Measurements from ENCODE around the gene PARS2.
"Not testable (repeated sequence)": the region's sequence is repeated elsewhere in the genome, so short reads cannot be mapped to it uniquely, and the experiment has no call there.

Gene PARS2

GRCh38 chr1:54798769-54799641 is 34.7 kb upstream of the PARS2 start:
- no peak for DNase-seq

GRCh38 chr1:54798206-54798605 is 33.9 kb upstream of the PARS2 start:
- DNase-seq = no peak

- DNase-seq = no peak
Observed at GRCh38 chr1:54796902-54797301, 32.6 kb upstream of the PARS2 start.

GRCh38 chr1:54795841-54796468 is 31.6 kb upstream of the PARS2 start:
- DNase-seq = no peak

- DNase-seq = no peak
Observed at GRCh38 chr1:54795356-54795665, 31.0 kb upstream of the PARS2 start.

GRCh38 chr1:54794451-54795355 is 30.4 kb upstream of the PARS2 start:
- DNase-seq = no peak

DNA sequence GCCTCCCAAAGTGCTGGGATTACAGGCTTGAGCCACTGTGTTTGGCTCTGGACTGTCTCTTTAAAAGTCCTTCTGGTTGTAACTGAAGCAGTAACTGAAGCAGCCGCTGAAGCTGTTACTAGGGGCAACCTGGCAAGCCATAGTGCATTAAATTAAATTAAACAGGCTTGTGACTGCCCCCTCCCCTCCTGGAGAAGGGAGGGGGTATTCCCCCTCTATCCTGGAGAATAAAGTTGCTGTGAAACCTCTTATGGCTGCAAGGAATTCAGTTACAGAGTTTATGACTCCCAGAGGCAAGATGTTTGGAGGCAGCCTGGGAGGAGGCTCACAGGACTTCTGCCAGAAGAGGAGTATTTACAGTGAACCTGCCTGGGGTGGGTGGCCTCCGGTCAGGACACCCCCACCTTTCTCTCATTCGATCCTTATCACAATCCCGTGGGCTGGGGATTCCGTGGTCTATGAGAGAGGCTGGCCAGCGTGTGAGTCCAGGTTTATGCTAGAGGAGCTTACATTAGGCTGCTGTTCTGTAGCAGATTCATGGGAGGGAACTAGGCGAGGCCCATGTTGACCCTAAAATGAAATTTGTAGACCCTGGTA is 28.5 kb upstream of the PARS2 start:
- no peak for DNase-seq

- peak; percentile 43 for DNase-seq
Observed at GRCh38 chr1:54791880-54792522, 27.7 kb upstream of the PARS2 start.

DNA sequence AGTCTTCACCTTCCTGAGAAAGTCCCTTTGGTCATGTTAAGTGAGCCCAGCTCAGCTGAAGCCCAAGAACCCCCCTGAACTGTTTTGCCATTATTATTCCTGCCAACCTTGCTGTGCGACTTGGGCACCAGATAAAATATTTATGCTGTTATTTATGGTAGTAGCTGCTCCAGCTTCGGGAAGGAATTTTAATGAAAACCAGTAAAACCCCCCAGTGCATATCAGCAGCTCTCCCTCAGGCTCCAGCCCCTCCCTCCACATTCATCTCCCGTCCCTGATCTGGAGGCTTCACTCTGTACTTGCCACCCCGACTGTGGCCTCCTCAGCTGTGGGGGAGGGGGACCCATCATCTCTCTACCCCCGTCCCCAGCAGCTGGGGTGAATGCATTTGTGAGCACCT is 24.1 kb upstream of the PARS2 start:
- no peak for DNase-seq

GRCh38 chr1:54787604-54788003 is 23.3 kb upstream of the PARS2 start:
- DNase-seq = no peak

GRCh38 chr1:54786778-54787177 is 22.5 kb upstream of the PARS2 start:
- no peak for DNase-seq

DNA sequence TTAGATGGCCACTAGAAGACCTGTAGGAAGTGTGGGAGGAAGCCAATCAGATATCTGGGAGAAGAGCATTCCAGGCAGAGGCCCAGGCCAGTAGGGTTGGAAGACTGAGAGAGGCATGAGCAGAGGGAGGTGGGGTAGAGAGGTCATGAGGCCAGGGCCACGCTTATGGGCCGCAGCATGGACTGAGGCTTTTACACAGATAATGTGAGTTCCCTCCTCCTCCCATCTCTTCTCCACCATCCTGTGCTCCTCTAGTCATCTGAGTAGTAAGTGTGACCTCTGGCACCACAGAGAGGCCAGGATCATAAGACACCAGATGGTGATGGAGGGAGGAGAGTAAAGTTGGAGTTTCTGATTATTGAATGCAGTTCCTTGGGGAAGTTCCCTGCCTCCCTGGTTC is 19.7 kb upstream of the PARS2 start:
- DNase-seq = no peak

DNA sequence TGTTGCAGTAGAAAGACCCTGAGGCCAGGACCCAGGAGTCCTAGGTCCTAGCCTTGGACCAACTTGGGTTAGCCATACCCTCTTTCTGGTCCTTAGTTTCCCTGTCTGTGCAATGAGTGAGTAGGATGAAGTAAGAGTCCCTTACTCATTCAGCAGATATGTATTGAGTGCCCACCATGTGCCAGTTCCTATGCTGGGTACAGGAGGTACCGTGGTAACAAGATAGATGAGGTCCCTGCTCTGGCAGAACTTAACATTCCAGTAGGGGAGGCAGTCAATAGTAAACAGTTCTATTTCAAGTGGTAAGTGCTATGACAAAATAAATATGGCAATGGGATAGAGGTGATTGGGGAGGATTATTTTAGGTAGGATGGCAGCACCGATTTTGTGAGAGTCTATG is 18.3 kb upstream of the PARS2 start:
- DNase-seq = no peak

DNA sequence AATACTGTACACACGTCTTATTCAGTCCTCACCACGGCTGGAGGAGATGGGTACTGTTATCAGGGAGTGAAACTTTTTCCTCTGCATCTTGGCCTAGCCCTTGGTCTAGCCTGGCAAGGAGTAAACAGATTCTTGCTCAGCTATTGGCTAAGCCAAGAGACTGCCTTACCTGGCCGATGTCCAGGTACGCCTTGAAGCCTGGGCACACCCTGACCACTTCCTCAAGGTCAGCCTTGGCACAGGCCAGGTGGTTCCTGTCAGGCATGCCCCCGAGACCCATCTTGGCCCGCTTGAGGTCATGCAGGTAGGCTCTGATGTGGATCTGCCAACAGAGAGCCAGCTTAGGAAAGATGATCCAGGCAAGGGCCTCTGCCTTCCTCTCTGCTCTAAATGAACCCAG is 17.8 kb upstream of the PARS2 start:
- DNase-seq = no peak

- DNase-seq = no peak
Observed at GRCh38 chr1:54781023-54781723, 16.9 kb upstream of the PARS2 start.

DNA sequence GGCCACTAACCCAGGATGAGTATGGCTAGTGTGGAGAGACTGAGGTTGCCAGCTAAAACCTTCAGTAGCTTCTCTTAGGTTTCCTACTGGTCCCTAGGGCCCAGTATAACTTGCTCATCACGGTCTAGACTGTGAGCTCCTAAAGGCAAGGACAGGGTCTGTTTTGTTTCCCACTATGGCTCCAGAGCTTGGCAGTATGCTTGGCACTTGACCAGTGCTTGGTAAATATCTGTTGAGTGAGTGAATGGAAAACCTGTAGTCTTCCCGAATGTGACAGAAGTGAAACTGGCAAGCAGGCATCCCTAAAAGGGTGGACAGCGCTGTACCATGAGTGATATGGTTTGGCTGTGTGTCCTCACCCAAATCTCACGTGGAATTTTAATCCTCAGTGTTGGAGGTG is 13.1 kb upstream of the PARS2 start:
- DNase-seq = no peak

- DNase-seq = no peak
Observed at GRCh38 chr1:54777011-54777410, 12.7 kb upstream of the PARS2 start.

DNA sequence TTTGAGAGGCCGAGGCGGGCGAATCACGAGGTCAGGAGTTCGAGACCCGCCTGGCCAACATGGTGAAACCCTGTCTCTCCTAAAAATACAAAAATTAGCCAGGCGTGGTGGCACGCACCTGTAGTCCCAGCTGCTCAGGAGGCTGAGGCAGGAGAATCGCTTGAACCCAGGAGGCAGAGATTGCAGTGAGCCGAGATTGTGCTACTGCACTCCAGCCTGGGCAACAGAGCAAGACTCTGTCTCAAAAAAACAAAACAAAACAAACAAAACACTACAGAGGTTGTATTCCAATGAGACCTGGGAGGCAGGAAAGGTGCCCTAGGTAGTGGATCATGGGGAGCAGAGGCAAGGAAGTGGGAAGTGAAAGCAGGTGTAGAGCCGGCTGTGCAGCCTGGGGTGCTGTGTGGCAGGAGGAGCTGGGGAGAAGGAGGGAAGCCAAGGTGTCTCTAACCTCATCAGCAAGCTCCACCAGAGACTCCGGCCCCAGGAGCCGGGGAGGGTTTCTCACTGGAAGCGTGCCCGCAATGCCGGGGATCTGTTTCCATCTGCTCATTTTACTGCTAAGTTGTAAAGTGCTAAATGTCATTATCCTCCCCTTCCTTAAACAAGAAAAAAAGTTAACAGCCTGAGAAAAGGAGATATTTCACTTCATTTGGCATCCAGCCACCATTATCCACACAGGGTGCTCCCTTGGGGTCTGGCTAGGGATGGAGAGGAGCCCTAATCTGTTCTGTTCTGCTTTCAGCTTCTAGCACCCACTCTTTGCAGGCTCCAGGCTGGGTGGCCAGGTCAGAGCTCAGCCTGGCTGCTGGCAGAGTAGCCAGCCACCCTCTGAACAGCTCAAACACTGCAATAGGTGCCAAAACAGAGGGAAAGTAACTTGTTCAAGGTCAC is 11.8 kb upstream of the PARS2 start:
- DNase-seq = not testable (repeated sequence)

DNA sequence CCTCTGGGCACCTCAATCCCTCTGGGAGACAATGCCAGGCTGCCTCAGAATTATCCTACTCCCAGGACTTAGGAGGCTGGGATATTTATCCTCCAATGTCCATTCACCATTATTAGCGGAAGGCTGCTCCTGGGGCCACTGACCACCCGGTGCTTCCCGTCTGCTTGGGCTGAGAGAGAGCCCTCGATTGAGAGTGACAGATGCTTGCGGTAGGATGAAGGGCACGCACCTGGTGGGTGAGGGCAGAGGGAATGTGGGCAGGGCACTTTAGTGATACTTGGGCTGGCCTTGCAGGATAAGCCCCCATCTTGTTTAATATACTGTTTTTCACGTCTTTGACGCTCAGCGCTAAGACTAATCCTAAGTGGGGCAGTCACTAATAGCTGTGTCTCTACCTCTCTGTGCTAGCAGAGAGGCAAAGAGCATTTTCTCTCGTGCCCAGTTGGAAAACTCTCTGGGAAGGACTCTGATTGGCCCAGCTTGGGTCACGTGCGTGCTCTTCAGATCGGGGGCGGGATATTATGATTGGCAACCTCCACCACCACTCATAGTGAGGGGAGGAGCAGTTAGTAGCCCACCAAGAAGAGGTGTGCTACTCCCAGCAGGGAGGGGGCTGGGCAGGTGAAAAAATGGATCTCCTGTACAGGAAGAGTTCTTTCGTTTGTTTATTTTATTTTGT is 10.6 kb upstream of the PARS2 start:
- no peak for DNase-seq

GRCh38 chr1:54772951-54773350 is 8.6 kb upstream of the PARS2 start:
- no peak for DNase-seq
